HG03280 (cell line): ENCODE data around the gene SCFD2.

Experiments used
- ATAC-seq: cut with Tn5 transposase; IDR thresholded peaks from one replicate; pipeline ENCODE4 v1.9.1; 2021; ENCODE audit warnings: mild to moderate bottlenecking, moderate library complexity; ENCODE audit not compliant: unreplicated experiment

Gene SCFD2

DNA sequence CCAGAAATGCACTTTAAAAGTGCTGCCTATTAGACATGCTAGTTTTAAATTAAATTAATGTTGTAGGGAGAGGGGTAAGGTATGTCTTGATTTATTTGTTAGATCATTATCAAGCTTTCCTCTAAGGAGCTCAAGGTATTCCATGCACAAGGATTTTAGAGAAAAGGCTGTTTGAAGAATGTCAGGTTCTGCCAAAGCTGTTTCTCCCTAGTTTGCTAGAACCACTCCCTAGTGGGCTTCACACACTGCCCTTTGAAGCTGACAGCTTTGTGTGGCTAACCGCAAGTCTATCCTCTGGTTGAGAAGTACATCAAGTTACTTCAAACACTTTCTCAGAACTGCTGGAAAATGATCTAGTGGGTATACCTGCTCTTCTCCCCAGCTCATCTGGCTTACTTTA lies 471.4 kb downstream of the SCFD2 start:
- no peak for ATAC-seq

DNA sequence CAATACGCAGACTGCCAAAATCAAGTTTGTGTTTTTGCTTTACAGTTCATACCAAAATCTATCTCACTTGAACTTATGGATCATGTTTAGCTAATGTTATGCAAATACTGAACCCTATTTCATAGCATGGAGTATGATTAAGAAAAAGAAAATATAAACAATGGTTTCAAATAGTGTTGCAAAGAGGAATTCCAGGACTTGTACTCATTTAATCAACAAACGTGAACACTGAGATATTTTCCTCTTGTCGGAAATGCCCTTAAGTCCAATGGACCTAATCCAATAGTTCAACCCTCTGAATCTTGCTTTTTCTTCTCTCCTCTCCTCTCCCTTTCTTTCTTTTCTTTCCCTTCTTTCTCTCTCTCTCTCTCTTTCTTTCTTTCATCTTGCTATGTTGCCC lies 473.0 kb downstream of the SCFD2 start:
- ATAC-seq, result no peak

DNA sequence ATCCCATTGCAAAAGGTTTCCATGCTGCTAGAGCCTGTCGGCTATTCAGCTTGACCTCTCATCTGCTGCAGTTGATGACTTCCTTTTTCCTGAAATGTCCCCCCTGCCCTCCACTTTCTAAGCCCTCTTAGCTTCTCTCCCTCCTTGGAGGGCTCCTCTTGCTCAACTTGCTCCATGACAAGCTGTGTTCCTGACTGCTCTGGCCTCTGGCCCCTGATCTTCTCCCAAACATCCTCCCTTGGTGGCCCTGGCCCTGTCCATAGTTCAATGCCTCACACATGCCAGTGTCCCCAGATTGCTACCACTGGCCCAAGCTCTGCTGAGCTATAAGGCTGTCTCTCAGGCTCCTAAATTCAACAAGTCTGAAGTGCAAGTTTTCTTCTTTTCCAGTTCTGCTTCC lies 474.1 kb downstream of the SCFD2 start:
- ATAC-seq, result no peak

DNA sequence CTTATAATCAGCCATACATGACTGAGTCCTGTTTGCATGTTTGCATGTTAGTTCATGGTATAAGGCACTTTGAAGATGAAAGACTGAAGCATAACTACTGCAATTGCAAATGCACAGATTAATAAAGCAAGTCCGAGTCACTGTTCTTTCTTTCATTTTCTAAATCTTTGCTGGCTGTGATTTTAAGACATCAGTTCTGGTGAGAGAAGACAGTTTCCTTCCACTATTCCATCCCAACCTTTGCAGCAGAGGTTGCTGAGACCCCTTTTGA lies 475.4 kb downstream of the SCFD2 start:
- no peak for ATAC-seq

DNA sequence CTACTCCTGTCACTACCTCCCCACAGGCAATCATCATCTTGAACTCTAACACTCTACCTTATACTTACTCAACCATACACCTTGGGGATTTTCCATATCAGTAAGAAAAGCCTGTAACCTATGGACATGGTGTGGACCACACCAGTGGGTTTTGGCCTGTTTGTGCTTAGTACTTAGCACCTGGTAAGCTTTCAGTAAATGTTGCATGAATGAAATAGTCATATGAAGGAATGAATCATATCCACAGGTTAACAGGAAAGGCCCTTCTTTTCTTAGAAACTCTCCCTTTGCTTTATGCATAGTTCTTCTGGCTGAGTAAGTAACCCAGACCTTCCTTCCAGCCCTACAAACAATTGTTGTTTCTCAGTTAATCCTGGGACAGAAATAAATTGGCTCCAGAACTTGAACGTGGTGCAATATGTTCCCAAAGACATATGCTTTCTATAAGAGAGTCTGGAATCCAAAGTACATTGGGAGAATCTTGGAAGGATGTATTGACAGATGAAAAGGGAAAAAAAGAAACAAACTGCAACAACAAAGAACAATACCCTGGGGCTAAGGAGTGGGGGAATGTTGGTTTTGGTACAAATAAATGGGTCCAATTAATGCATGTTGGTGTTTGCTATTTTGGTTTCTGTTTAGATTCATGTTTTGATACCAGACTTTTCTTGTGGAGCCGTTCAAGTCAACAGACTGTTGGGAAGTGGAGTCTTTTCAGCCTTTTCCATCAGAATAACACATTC lies 475.9 kb downstream of the SCFD2 start:
- ATAC-seq, result no peak

DNA sequence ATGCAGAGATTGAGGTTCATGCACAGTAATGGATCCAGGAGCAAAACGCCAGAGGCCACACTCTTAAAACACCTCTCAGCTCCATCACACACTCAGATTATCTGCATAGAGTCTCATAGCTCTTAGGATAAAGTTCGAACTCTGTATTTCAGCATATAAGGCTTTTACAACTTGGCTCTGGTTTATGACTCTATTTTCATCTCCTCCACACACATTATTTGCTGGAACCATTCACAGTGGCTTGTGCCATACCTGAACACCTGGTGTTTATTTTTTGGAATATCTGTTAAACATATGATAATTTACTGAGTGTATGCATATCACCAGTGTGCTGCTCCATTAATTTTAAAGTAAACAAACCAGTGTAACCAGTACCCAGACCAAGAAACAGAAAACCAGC lies 476.5 kb downstream of the SCFD2 start:
- no peak for ATAC-seq

DNA sequence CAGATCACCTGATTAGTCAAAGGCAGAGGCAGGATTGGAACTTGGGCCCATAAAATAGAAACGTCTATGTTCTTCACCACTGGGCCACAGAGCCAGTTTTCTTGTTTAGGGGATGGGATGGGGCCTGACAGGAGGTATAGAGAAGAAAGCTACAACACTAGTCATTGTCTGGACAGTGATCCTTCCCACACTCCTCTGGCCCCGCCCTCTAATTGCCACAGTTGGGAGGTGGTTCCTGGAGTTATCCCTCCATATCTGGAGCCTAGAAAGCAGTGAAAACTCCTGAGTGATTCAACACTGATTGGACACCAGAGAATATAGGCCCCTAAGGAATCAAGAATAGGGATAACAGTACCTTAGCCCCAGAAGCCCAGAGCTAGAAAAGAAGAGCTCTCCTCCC lies 480.9 kb downstream of the SCFD2 start:
- ATAC-seq, result no peak

DNA sequence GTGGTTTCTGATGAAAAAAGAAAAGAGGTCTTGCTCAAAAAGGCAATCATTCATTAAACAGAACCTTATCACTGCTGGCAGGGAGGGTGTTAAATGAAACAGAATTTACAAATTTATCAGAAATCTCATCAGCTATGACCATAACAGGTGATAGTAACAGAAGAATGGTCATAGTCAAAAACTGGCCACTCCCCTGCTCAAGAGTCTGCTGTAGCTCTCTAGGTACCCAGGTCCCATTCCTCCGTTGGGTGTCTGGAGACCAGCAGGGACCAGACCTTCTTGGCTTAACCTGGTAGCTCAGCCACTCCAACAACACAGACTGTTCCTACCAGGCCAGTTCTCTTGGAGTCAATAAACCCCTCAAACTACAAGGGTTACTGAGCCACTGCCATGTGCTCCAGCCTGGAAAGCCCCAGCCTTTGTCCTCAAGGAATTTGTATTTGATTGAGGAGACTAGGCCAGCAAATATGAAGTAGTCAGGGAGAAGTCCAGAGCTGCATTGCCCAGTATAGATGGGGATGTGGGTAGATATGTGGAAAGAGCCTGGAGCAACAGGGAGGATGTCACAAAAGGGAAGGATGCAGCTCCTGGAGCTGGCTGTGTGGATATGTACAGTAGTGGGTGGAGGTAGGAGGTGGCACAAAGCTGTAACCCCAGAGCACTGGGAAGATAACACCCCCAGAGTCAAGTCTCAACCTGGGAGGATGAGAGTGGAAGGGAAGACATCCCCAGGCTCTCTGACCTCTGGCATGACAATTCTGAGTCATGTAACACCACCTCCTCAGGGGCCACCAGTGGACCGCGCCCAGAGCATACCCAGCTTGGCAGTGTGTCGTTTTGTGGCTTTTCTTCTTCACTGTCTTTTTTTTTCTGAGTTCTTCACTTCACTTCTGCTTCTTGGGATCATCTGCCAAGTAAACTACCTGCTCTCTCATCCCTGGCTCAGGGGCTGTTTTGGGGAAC lies 481.9 kb downstream of the SCFD2 start:
- ATAC-seq, result no peak

DNA sequence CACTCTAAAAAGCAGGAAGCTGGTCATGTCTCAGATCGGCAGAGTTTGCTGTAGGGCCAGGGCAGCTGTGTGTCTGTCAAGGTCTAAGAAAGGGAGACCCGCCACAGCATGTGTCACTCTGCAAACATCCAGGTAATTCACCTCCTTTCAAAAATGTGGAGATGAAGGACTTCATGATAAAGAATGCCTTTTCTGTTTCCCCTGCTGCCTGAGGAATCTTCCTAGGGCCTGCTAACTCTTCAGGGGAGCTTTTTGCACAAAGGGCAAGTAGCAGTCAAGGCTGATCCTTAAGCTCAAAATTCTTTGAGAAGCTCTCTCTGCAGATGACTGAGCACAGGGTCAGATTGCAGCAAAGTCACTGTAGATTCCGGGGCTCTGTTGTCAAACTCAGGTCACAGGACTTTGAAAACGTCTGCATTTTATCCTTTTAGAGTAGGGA lies 482.7 kb downstream of the SCFD2 start:
- no peak for ATAC-seq

DNA sequence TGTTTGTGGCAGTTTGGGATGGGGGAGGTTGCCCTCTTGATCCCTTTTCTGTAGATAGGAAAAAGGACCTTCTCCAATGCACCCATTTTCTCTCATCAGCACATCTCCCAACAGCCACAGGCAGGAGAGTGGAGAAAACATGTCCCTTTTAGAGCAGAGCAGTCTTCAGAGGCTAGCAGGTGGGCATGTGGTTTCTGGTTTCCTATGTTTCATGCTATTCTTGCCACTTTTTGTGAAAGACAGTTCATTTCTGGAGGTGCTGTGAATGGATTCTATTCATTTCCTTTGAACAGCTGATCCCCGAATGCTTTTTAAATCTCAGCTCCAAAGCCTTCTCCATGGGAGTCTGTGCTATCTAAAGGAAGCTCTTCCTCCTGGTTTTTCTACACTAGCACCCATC lies 484.9 kb downstream of the SCFD2 start:
- ATAC-seq, result no peak

DNA sequence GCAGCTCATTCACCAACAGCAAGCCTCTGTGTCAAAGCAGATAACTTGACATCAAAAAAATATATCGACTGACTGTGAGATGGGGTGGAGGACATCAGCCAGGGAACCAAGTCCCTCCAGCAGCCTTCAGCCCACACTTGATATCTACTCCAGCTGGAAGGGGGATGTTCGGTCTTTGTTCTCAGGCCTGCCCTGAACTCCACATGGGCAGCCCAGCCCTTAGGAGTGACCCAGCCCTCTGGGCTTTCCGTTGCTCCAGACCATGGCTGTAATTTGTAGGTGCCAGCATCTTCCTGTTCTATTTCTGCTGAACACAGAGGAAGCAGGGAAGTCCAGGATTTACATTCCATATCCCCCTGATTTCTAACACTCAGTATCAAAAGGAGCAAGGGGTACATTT lies 486.4 kb downstream of the SCFD2 start:
- no peak for ATAC-seq

DNA sequence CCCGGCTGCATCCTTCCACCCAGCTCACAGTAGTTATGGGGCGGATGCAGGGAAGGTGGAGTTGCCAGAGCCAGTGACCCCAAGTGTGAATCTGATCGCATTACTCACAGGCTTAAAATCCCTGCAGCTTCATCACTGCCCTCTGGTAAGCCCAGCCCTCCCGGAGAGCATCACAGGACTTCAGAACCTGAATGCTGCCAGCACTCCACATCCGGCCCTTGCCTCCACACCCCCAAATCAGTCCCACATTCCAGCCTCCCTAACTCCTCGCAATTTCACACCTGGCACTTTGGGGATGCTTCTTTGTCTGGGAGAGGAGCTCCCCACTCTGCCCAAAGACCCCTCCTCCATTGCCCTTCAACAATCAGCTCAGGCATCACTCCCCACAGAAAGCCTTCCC lies 488.2 kb downstream of the SCFD2 start:
- no peak for ATAC-seq

DNA sequence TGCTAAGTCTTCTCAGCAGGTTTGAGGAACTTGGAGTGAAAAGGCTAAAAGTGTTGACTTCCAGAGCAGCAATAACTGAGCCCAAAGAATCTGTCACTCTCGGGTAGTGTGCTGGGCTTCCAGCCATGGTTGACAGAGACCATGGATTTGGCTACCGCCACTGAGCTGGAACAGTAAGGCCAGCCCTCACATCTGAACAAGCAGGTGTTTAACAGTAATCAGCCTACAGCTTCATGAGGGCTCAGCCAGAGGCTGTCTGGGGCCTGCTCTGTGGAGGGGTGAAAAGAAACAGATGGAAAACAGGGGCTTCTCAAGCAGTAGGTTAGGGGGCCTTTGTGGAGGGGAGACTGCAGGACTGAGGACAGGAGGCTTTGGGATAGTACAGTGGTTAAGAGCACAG lies 488.8 kb downstream of the SCFD2 start:
- ATAC-seq, result no peak

DNA sequence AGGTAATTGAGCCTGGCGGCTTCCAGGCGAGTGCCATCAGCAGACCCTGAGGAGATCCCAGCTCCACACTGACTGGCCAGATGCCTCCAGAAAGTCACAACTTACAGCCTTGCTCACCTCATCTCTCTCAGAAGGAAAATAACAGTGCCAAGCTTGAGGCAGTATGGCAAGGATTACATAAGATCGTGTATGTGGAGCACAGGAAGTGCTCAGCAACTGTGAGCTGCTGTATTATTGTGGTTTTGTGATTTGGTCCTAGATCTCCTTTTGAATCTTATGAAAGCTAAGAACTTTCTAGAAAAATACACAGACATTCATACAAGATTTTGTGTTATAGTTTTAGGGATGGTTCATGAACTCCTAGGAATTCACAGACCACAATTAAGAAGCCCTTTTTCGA lies 489.8 kb downstream of the SCFD2 start:
- no peak for ATAC-seq

DNA sequence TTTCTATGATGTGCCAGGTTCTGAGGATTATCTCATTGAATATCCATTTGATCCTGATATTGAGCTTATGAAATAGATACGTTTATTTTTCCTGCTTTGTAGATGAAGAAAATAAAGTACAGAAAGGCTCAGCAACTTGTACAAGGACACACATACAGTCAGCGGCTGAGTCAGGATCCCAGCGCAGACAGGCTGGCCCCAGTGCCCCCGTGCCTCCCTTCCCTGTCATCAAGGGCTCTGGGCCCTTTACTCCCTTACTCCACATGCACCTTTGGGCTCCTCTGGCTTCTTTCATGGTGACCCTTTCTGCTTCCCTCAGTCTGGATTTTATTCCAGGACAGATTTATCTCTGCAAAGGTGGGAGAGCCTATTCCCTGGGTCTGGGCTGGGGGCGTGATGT lies 490.9 kb downstream of the SCFD2 start:
- ATAC-seq, result no peak

DNA sequence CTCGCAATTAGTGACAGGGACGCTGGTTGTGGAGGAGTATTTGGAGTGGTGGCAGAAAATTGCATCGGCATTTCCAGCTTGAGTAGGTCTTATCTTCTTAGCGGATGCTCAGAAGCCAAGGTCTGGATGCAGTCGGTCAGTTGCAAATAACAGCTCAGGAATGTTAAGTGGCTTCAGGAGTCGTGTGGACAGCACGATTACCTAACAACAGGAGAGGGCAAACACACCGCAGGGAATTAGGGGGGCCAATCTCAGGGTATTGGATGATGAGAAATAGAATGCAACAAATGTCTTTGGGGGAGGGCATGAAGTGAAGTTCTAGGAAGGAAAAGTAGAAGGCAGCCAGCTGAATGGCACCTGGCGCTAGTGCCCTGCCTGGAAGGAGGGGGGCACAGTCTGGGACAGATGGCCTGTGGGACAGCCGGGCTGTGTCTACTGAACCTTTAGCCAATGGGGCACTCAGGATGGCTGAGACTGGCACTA lies 492.0 kb downstream of the SCFD2 start:
- no peak for ATAC-seq

DNA sequence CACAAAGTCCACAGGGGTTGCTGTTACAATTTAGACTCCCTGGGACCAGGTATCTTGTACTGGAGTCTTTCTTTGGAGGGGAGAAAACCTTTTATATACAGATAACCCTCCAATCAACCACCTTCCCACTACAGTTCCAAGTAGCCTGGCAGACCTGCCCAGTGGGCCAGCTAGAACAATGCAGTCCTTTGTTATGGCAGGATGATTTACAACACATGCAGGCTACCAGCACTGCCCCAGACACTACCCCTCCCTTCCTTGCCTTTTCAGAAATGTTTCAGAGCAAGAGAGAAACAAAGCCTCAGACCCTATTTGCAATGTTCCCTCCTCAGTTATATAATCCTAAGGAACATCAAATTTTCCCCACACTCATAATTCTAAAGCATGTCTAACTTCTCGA lies 492.7 kb downstream of the SCFD2 start:
- ATAC-seq, result no peak

DNA sequence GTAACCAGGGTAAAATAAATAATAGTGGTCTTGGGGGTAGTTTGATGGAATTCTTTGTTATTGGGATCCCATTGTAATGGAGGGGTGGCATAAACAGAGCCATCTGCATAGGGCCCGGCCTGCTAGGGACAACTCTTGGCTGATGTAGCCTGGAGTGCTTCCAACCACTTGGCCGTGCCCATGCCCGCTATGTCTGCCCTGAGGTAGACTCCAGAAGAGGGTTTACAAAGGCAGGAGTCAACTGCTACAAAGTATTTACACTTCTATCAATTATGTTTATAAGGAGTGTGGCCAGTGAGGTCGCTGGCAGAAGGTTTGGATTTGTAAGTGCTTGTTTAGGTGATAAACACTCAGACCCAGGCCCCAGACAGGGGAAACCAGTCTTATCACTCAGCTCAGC lies 495.6 kb downstream of the SCFD2 start:
- ATAC-seq, result no peak

DNA sequence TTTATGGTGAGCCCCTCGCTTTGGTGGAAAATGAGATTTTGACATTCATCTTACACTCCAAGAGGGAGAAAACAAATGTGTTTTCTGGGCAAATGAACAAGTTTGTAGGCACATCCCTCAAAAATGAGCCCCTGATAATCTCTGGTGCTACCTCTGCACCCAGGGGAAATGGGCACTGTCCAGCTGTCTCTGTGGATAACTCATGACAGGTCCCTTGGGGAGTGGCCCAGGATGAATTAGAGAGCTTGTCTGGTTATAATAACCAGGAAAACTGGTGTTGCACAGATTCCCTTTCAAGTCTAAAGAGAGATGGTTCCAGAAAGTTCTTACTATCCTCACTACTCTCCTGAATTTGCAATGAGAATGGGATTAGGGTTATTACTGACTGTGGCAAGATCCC lies 496.2 kb downstream of the SCFD2 start:
- ATAC-seq, result no peak

DNA sequence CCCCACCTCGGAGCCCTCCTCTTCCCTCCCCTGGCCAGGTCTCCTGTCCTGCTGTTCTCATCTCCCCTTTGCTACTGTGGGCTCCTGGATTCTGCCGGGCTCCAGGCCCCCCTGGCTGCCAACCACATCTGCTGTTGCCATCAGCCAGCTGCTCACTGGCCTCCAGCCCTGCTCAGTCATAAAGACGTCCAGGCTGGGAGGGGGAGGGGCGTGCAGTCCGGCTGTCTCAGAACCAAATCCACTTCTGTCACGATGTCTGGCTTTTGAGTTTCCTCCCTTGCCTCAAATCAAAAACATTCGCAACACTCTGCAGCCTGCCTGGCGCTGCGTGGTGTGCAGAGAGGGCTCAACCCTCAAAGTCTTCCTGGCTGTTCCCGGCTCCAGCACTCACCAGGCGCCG lies 496.7 kb downstream of the SCFD2 start:
- ATAC-seq, result no peak

DNA sequence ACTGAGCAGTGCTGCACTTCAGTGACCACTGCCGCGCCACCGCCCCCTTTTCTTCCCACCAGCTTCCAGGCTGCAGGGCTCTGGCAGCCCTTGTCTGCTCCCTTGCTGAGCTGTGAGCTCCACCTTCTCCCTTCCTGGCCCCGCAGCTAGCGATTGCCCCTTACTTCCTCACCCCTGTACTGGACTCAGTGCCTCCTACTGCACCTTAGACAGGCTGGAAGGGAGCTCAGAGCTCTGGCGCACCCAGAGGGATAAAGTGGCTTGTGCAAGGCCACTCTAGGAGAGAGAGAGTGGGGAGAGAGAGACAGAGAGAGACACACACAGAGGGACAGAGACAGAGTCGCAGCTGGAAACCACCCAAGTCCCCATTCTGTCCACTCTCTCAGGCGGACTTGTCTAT lies 497.7 kb downstream of the SCFD2 start:
- no peak for ATAC-seq

DNA sequence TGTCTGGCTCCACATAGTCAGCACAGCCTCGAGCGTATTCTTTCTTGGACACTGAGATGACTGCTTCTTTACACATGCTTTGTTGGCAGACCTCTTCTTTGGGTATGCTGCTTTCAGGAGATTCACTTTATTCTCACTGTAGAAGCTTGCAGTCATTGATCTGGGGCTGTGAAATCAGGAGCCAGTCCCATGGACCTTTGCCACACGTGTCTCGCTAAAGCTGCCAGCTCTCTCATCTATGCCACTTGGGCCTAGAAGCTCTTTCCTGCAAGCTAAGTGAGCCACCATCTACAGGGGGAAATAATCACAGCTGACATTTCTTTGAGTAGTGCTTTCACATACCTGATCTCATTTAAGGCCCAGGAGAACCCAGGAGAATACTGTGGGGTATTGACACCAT lies 498.7 kb downstream of the SCFD2 start:
- no peak for ATAC-seq
